K562 (cell line): ENCODE results near the gene VPS11. TPM values are rescaled to one million over a fixed set of nuclear protein-coding genes. Genes with fewer than 3 reads are reported as not detected.
A peak's percentile ranks its signal among the peaks of the same experiment; 100 is the strongest.

Experiments used
- ATAC-seq: fragments of 200-7000 bp; cut with Tn5 transposase; 3 replicates; pipeline ENCODE4 v1.9.1; 2020; ENCODE audit warnings: moderate library complexity
- BruUV-seq: library from RNA; stranded (reverse); fragments of 400-500 nt; replicated peaks from 2 replicates; lab custom pipeline; 2021; lab: Mats Ljungman, UMichigan
- CTCF ChIA-PET: fragments of 300-600 bp; formaldehyde crosslinking; extraction: SDS; loops from one replicate; lab custom pipeline; 2021; ENCODE audit warnings: low intra/inter-chr PET ratio; lab: Yijun Ruan, JAX
- POLR2A ChIA-PET: fragments of 300-600, 350-650 bp; sonication (Branson Sonifier 250); formaldehyde crosslinking; extraction: SDS; loops from one replicate; lab custom pipeline; 2021; ENCODE audit warnings: antibody characterized with exemption, inconsistent platforms; lab: Yijun Ruan, JAX
- DNase-seq, 4 experiments: peaks; one replicate each; pipeline versions ENCODE4 v3.0.0 to v3.0.0-alpha.2; 2011 to 2018; ENCODE audit warnings: low spot score in 3 of 4, mixed read lengths in 3 of 4; ENCODE audit errors: extremely low read depth in 1 of 4
- FAIRE-seq: peaks from 2 replicates; lab custom pipeline; 2011; peaks lifted over from hg19 to GRCh38; lab: Jason Lieb, UNC
- H2AFZ ChIP-seq: 2 replicates; pipeline ENCODE4 v1.6.0; 2011; ENCODE audit warnings: low read depth, low read length, control low read depth, inconsistent platforms
- H3K27ac ChIP-seq: fragments of 200-600 bp; 3 replicates; pipeline ENCODE4 v1.8.0; 2011; ENCODE audit warnings: low read depth, mild to moderate bottlenecking, control low read depth, inconsistent platforms, low read length, moderate library complexity, mixed read lengths; ENCODE audit errors: extremely low read depth
- H3K27me3 ChIP-seq, 2 experiments: fragments of 300-600 bp in 1 of 2; 2 replicates in 1 of 2; 3 replicates in 1 of 2; pipeline versions ENCODE4 v1.6.0 to v1.8.0; 2011; ENCODE audit warnings: inconsistent platforms in 2 of 2, low read length in 2 of 2, mild to moderate bottlenecking in 1 of 2, mixed read lengths in 1 of 2, moderate library complexity in 1 of 2; ENCODE audit not compliant: control insufficient read depth in 2 of 2, insufficient read depth in 2 of 2
- H3K36me3 ChIP-seq: fragments of 300-600 bp; 3 replicates; pipeline ENCODE4 v1.8.0; 2011; ENCODE audit warnings: mild to moderate bottlenecking, low read length, inconsistent platforms; ENCODE audit not compliant: control insufficient read depth, insufficient read depth
- H3K4me1 ChIP-seq, 2 experiments: fragments of 200-600 bp in 1 of 2; replicated peaks in 1 of 2; 2 replicates in 1 of 2; 3 replicates in 1 of 2; pipeline versions ENCODE4 v1.5.1 to v1.8.0; 2011; ENCODE audit warnings: inconsistent platforms in 2 of 2, low read length in 2 of 2, mild to moderate bottlenecking in 1 of 2, mixed read lengths in 1 of 2, moderate library complexity in 1 of 2; ENCODE audit not compliant: control insufficient read depth in 2 of 2, insufficient read depth in 2 of 2
- H3K4me2 ChIP-seq: 2 replicates; pipeline ENCODE4 v1.6.1; 2011; ENCODE audit warnings: low read length, control low read depth, inconsistent platforms, mixed read lengths; ENCODE audit not compliant: insufficient read depth
- H3K4me3 ChIP-seq: fragments of 200-600 bp; sonication (generic), shearing (Covaris generic); 2 replicates; pipeline ENCODE4 v1.5.1; 2016; ENCODE audit warnings: control low read depth, inconsistent platforms
- H3K79me2 ChIP-seq: fragments of 200-600 bp; 3 replicates; pipeline ENCODE4 v1.8.0; 2011; ENCODE audit warnings: low read length, inconsistent platforms; ENCODE audit not compliant: control insufficient read depth, insufficient read depth
- H3K9ac ChIP-seq, 2 experiments: 2 replicates each; pipeline versions ENCODE4 v1.6.0 to v1.6.1; 2011; ENCODE audit warnings: low read depth in 2 of 2, low read length in 2 of 2, control low read depth in 1 of 2, inconsistent platforms in 1 of 2, mild to moderate bottlenecking in 1 of 2, mixed read lengths in 1 of 2; ENCODE audit not compliant: insufficient read depth in 1 of 2
- H3K9me1 ChIP-seq: one replicate; pipeline ENCODE4 v1.6.0; 2011; ENCODE audit warnings: inconsistent platforms, mild to moderate bottlenecking, low read length, moderate library complexity; ENCODE audit not compliant: control insufficient read depth, insufficient read depth
- H3K9me3 ChIP-seq: replicated peaks from 2 replicates; pipeline ENCODE4 v1.5.1; 2011; ENCODE audit warnings: low read depth, low read length, inconsistent platforms; ENCODE audit not compliant: control insufficient read depth, insufficient read depth
- H4K20me1 ChIP-seq: replicated peaks from 2 replicates; pipeline ENCODE4 v1.6.1; 2011; ENCODE audit warnings: low read length, inconsistent platforms, mixed read lengths; ENCODE audit not compliant: control insufficient read depth, insufficient read depth
- FOS ChIP-seq: IDR thresholded peaks from 3 replicates; pipeline ENCODE4 v1.6.1; 2011; ENCODE audit not compliant: insufficient read length; ENCODE audit errors: extremely low read depth
- HSF4 ChIP-seq: fragments of 250-450 bp; sonication (Bioruptor Pico); IDR thresholded peaks from 2 replicates; pipeline ENCODE4 v2.1.2; 2022; ENCODE audit warnings: mild to moderate bottlenecking, moderate library complexity, borderline replicate concordance
- MAFF ChIP-seq: IDR thresholded peaks from 2 replicates; pipeline ENCODE4 v1.6.1; 2012; ENCODE audit warnings: low read length, improper control_type of control experiment
- NCOA1 ChIP-seq: fragments of 450-650 bp; IDR thresholded peaks from 2 replicates; pipeline ENCODE4 v1.6.1; 2016; ENCODE audit warnings: low read depth
- NCOR1 ChIP-seq: fragments of 450-650 bp; IDR thresholded peaks from 2 replicates; pipeline ENCODE4 v1.6.1; 2016; ENCODE audit warnings: mild to moderate bottlenecking, moderate library complexity
- SMAD1 ChIP-seq: fragments of 150-350 bp; IDR thresholded peaks from 2 replicates; pipeline ENCODE4 v1.6.1; 2014; ENCODE audit warnings: low read length, low read depth; ENCODE audit not compliant: partially characterized antibody
- TFE3 ChIP-seq: fragments of 450-650 bp; formaldehyde crosslinking; IDR thresholded peaks from 2 replicates; pipeline ENCODE4 v1.4.0; 2020; ENCODE audit warnings: mild to moderate bottlenecking, mixed read lengths
- USF2 ChIP-seq: sonication (generic); formaldehyde crosslinking; IDR thresholded peaks from 2 replicates; pipeline ENCODE4 v1.5.0; 2020; ENCODE audit warnings: missing genetic modification reagents
- ZBTB1 ChIP-seq: sonication (generic); formaldehyde crosslinking; IDR thresholded peaks from 2 replicates; pipeline ENCODE4 v1.8.1; 2023; ENCODE audit warnings: missing genetic modification reagents, low read depth, mild to moderate bottlenecking, borderline replicate concordance
- WGBS: fragments of 100-300 bp; shearing (Covaris generic); methylation state at CpG from one replicate; pipeline ENCODE4 v1.1.6; 2016; ENCODE audit warnings: low coverage, mixed read lengths; ENCODE audit not compliant: insufficient coverage; ENCODE audit errors: missing lambda C conversion rate; 5-methylcytosine and 5-hydroxymethylcytosine counted together
- in situ Hi-C: fragments of 300-500 bp; cut with MboI; formaldehyde crosslinking; loops from 4 replicates; pipeline ENCODE4 v1.15.0; 2018; ENCODE audit warnings: inconsistent platforms, mixed read lengths
- intact Hi-C: fragments of 100-400 bp; cut with micrococcal nuclease; formaldehyde crosslinking; loops from 2 replicates; pipeline ENCODE4 v1.14.2; 2022
- polyA plus RNA-seq, 8 experiments: library from polyadenylated mRNA; depleted of rRNA in 4 of 8; stranded (reverse) in 5 of 8; unstranded in 3 of 8; fragments of >200 nt; fragmentation: Nextera tagmentation in 2 of 8; fragmentation: Illumina TruSeq in 1 of 8; extraction: Ambion mirVana in 2 of 8; extraction: Trizol in 1 of 8; gene quantifications; 2 replicates each; pipeline versions ENCODE4 v1.2.1 to v1.2.3, GENCODE V29; 2011 to 2014; ENCODE audit warnings: inconsistent platforms in 1 of 8, missing spikeins in 1 of 8
- total RNA-seq, 7 experiments: library from RNA; depleted of rRNA in 6 of 7; stranded (reverse); fragments of >200 nt in 6 of 7; fragmentation: Illumina TruSeq in 2 of 7; extraction: Trizol in 2 of 7; gene quantifications; 2 replicates each; pipeline versions ENCODE4 v1.2.1 to v1.2.3, GENCODE V29; 2011 to 2021; ENCODE audit warnings: low replicate concordance in 1 of 7
- TF ChIP-seq, protein P1 (sequence below): fragments of 450-650 bp; IDR thresholded peaks from 2 replicates; pipeline ENCODE4 v1.6.1; 2016; ENCODE audit warnings: low read depth, mild to moderate bottlenecking, moderate library complexity

Gene VPS11
- total and polyA plus RNA-seq, 9 of the 15 experiments (the other 6 are each of a cell fraction or from before 2014, with no cell fraction given): 14.1 to 35.5 (median 27.5) TPM

- peaks cover 18% of the 10 kb centered on the region for H4K20me1 ChIP-seq
- in situ Hi-C loops: no loop called here
- H3K27me3 ChIP-seq: no peaks in the 10 kb centered on the region
- peaks cover 61% of the 10 kb centered on the region for H3K36me3 ChIP-seq
- no peak overlapping the region for H3K27ac ChIP-seq
- H3K4me1 ChIP-seq: peaks cover 27 to 32% of the 10 kb centered on the region in 2 experiments
- H3K4me3 ChIP-seq: no peak overlapping the region
- BruUV-seq: no TSS peak
- FAIRE-seq (no peak), ATAC-seq (no peak), DNase-seq (no peak)
- TF ChIP-seq SMAD1 (no peak), USF2 (peak; percentile 47), NCOR1 (no peak), NCOA1 (no peak), TFE3 (CRISPR knock-in tag) (peak; percentile 76), FOS (no peak), ZBTB1 (CRISPR knock-in tag) (no peak), HSF4 (no peak), MAFF (no peak)
- TF ChIP-seq, protein P1, sequence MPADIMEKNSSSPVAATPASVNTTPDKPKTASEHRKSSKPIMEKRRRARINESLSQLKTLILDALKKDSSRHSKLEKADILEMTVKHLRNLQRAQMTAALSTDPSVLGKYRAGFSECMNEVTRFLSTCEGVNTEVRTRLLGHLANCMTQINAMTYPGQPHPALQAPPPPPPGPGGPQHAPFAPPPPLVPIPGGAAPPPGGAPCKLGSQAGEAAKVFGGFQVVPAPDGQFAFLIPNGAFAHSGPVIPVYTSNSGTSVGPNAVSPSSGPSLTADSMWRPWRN: no peak
- 85% methylated on average over 3 of the region's 3 CpGs for WGBS
- no peaks in the 10 kb centered on the region for H3K9me1 ChIP-seq
- CTCF ChIA-PET: no interaction called here
- H3K4me2 ChIP-seq: no peak overlapping the region
- H2AFZ ChIP-seq: no peak overlapping the region
- POLR2A ChIA-PET: interaction anchor here (0.5 to 5.8 kb wide), 5 partner anchors 9 to 330 kb away, joined by 3 to 75 read pairs (median 6); partner anchors contain the start of gene HINFP
- H3K9me3 ChIP-seq: no peaks in the 10 kb centered on the region
- peaks cover 41% of the 10 kb centered on the region for H3K79me2 ChIP-seq
- H3K9ac ChIP-seq: no peak overlapping the region; a peak in 1 of 4 replicates
- intact Hi-C loops: loop anchor here (5.0 kb wide), 1 partner anchor 267 kb away; no protein-coding TSS in a partner anchor
These were observed 42.2 kb downstream of the VPS11 start for GRCh38 chr11:119109843-119110242.
